Ishikawa (cell line): Measurements from ENCODE around the gene EFHB.

Experiments used
- CREB1 ChIP-seq: IDR thresholded peaks from 2 replicates; pipeline ENCODE4 v1.6.1; 2012; ENCODE audit warnings: low read depth
- EGR1 ChIP-seq: IDR thresholded peaks from 2 replicates; pipeline ENCODE4 v1.6.1; 2012
- EP300 ChIP-seq: IDR thresholded peaks from 2 replicates; pipeline ENCODE4 v1.6.1; 2012; ENCODE audit warnings: borderline replicate concordance
- MAX ChIP-seq: IDR thresholded peaks from 2 replicates; pipeline ENCODE4 v1.6.1; 2012
- REST ChIP-seq: IDR thresholded peaks from 2 replicates; pipeline ENCODE4 v1.6.1; 2012; ENCODE audit warnings: low read depth, mild to moderate bottlenecking
- TEAD4 ChIP-seq: IDR thresholded peaks from 2 replicates; pipeline ENCODE4 v1.6.1; 2012
- USF1 ChIP-seq: IDR thresholded peaks from 2 replicates; pipeline ENCODE4 v1.6.1; 2012
- YY1 ChIP-seq: IDR thresholded peaks from 2 replicates; pipeline ENCODE4 v1.6.1; 2012; ENCODE audit warnings: low read depth

GRCh38 chr3:19917167-19917566, 16.9 kb downstream of the EFHB start:
- TF ChIP-seq TEAD4 (no peak), EGR1 (no peak), REST (no peak), CREB1 (no peak), YY1 (no peak), USF1 (no peak), MAX (no peak), EP300 (no peak)
